Transverse colon (tissue), 4 donors: Measurements from ENCODE around the gene HBS1L. TPM values are rescaled to one million over a fixed set of nuclear protein-coding genes. Genes with fewer than 3 reads are reported as not detected.

ENCODE experiments used
- DNase-seq: peaks from one replicate; pipeline ENCODE4 v3.0.0-alpha.2; 2019
- H3K27ac ChIP-seq, 4 donors: fragments of 200-600 bp; sonication (generic); 2 replicates each; pipeline ENCODE4 v1.5.1; 2016 to 2018; ENCODE audit warnings: inconsistent platforms in 4 of 4
- H3K27me3 ChIP-seq: fragments of 200-600 bp; sonication (generic); 2 replicates; pipeline ENCODE4 v1.5.1; 2017; ENCODE audit warnings: inconsistent platforms
- H3K36me3 ChIP-seq, 4 donors: fragments of 200-600 bp; sonication (generic); 2 replicates each; pipeline ENCODE4 v1.5.1; 2017 to 2019; ENCODE audit warnings: inconsistent platforms in 4 of 4
- H3K4me1 ChIP-seq, 4 donors: fragments of 200-600 bp; sonication (generic); 2 replicates each; pipeline ENCODE4 v1.5.1; 2017 to 2020; ENCODE audit warnings: inconsistent platforms in 4 of 4
- H3K4me3 ChIP-seq, 4 donors: fragments of 200-600 bp; sonication (generic); 1 replicate in 1 of 4; 2 replicates in 3 of 4; pipeline versions ENCODE4 v1.5.1 to v1.6.1; 2017 to 2019; ENCODE audit warnings: inconsistent platforms in 4 of 4
- H3K9me3 ChIP-seq, 2 donors: fragments of 200-600 bp; sonication (generic); 2 replicates each; pipeline ENCODE4 v1.5.1; 2017 to 2019; ENCODE audit warnings: inconsistent platforms in 2 of 2
- EP300 ChIP-seq: sonication (generic); formaldehyde crosslinking; IDR thresholded peaks from one replicate; pipeline ENCODE4 v1.6.1; 2017; ENCODE audit warnings: antibody characterized with exemption, low read depth
- POLR2A ChIP-seq: fragments of 450-650 bp; IDR thresholded peaks from one replicate; pipeline ENCODE4 v1.6.1; 2016; ENCODE audit warnings: antibody characterized with exemption, mild to moderate bottlenecking, moderate library complexity
- POLR2AphosphoS5 ChIP-seq, 3 donors: sonication (generic); formaldehyde crosslinking; IDR thresholded peaks; one replicate each; pipeline ENCODE4 v1.6.1; 2016; ENCODE audit warnings: antibody characterized with exemption in 3 of 3
- WGBS, 2 donors: methylation state at CpG; one replicate each; pipeline ENCODE4 v1.1.5; 2018; ENCODE audit warnings: low coverage in 1 of 2; 5-methylcytosine and 5-hydroxymethylcytosine counted together
- in situ Hi-C, 4 donors: fragments of 200-750 bp; cut with MboI; loops; one replicate each; pipeline versions ENCODE4 v1.15.0 to v1.15.1; 2017; ENCODE audit warnings: low sequenced_read_pairs in 3 of 4, low pct_ligation_motif_present in 1 of 4, low pct_unique_long_range_greater_than_20kb in 1 of 4
- intact Hi-C: fragments of 100-400 bp; cut with DNase I; formaldehyde crosslinking; loops from one replicate; pipeline ENCODE4 v1.15.1; 2023; ENCODE audit warnings: low total_unique reads
- total RNA-seq, 4 donors: library from RNA; depleted of rRNA; stranded (reverse); fragments of >200 nt; gene quantifications; one replicate each; pipeline ENCODE4 v1.1.0, GENCODE V29; 2016
- TF ChIP-seq, protein P1 (sequence below), 5 experiments: fragments of 200-600 bp in 3 of 5; fragments of 450-650 bp in 2 of 5; sonication (generic) in 3 of 5; IDR thresholded peaks; 1 replicate in 2 of 5; 2 replicates in 3 of 5; pipeline ENCODE4 v1.5.1; 2016 to 2017; ENCODE audit warnings: antibody characterized with exemption in 5 of 5, inconsistent platforms in 3 of 5, mild to moderate bottlenecking in 2 of 5, moderate library complexity in 1 of 5

Gene HBS1L
- total RNA-seq, 4 donors from 2014 or later, result 18.9 to 33.2 (median 27.1) TPM

DNA sequence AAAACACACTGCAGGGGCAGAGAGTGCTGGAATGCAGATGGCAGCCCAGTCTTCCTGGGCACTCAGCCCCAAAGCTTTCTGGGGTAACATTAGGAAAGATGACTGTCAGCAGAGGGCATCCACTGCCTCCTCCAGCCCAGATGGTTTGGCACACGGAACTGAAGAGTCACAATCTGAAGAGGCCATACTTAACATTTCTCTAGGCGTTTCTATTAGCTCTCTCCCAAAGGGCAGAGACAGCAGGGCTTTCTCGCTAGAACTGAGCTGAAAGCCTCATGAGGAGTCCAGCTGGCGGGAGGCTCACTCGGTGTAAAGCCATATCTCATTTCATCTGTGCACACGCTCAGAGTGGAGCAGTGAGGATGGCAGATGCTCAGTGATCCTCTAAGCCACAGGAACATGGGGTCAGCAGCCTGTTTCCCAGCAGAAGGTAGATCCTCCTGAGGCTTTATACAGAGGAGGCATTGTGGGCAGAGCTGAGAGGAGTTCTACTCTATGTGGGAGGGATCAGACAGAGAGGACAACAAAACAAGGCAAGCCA is 132.8 kb downstream of the HBS1L start:
- intact Hi-C loops (no loop called here), in situ Hi-C loops (no loop called here)

DNA sequence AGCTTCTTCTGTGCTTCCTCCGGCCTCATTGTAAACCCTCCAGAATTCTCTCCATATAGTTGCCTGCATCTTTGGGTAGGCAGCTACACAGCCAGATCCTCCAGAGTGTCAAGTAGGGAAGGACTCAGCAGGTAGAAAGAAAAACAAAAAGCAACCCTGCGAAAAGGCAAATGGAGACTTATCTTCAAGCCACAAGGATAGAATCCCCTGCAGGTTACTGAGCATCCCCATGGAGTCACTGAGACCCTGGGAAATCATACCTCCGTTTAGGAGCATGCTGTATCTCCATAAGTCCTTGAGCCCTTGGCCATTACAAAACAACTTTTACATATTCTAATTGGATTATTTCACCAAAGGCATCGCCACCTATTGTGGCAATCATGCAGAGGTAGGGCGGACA is 133.3 kb downstream of the HBS1L start:
- H3K27ac ChIP-seq, result no peak overlapping the region
- intact Hi-C loops, result no loop called here

More for the DNA sequence above, 132.8 kb downstream of the HBS1L start:
- TF ChIP-seq POLR2AphosphoS5 (IDR thresholded peaks at IDR 0.05) (no peak), EP300 (no peak), POLR2A (no peak)
- TF ChIP-seq, protein P1, sequence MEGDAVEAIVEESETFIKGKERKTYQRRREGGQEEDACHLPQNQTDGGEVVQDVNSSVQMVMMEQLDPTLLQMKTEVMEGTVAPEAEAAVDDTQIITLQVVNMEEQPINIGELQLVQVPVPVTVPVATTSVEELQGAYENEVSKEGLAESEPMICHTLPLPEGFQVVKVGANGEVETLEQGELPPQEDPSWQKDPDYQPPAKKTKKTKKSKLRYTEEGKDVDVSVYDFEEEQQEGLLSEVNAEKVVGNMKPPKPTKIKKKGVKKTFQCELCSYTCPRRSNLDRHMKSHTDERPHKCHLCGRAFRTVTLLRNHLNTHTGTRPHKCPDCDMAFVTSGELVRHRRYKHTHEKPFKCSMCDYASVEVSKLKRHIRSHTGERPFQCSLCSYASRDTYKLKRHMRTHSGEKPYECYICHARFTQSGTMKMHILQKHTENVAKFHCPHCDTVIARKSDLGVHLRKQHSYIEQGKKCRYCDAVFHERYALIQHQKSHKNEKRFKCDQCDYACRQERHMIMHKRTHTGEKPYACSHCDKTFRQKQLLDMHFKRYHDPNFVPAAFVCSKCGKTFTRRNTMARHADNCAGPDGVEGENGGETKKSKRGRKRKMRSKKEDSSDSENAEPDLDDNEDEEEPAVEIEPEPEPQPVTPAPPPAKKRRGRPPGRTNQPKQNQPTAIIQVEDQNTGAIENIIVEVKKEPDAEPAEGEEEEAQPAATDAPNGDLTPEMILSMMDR (IDR thresholded peaks at IDR 0.05), result no peak
- Histone ChIP-seq H3K27ac (no peak overlapping the region), H3K4me3 (no peak overlapping the region), H3K4me1 (no peaks in the 10 kb centered on the region), H3K36me3 (no peaks in the 10 kb centered on the region), H3K9me3 (no peaks in the 10 kb centered on the region), H3K27me3 (no peaks in the 10 kb centered on the region)
- 82% methylated on average over 6 of the region's 6 CpGs; no CpG with 5 or more reads in 1 of the 2 donors for WGBS, 2 donors
- DNase-seq, result no peak

DNA sequence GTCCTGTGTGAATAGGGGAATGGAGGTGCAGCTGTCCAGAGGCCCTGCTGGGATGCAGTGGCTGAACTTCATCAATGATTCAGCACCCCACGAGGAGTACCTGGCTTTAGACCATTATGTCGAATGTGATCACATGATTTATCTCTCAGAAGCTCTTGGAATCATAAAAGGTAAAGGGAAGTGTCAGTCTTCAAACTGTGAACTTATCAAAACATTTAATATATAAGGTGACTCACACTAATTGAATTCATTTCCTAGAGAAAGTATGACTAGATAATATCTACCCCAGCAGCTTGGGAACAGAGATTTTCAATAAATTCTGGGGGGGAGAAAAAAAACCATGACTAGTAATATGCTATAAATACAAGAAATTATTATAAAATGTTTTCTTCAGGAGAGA is 134.2 kb downstream of the HBS1L start:
- TF ChIP-seq, protein P1 (IDR thresholded peaks at IDR 0.05), result no peak
- TF ChIP-seq POLR2A, result no peak
- TF ChIP-seq EP300, result no peak
- TF ChIP-seq POLR2AphosphoS5 (IDR thresholded peaks at IDR 0.05), result no peak
- no peaks in the 10 kb centered on the region for H3K9me3 ChIP-seq
- H3K27ac ChIP-seq, result no peak overlapping the region
- intact Hi-C loops, result no loop called here
- H3K27me3 ChIP-seq, result no peaks in the 10 kb centered on the region
- in situ Hi-C loops, result no loop called here
- no peak for DNase-seq
- 47 to 78% methylated on average over 2 of the region's 2 CpGs for WGBS, 2 donors
- no peak overlapping the region for H3K4me3 ChIP-seq
- H3K4me1 ChIP-seq, result no peaks in the 10 kb centered on the region
- no peaks in the 10 kb centered on the region for H3K36me3 ChIP-seq

More for the DNA sequence above, 133.3 kb downstream of the HBS1L start:
- in situ Hi-C loops, result no loop called here
- Histone ChIP-seq H3K27me3 (no peaks in the 10 kb centered on the region), H3K4me3 (no peak overlapping the region), H3K4me1 (no peaks in the 10 kb centered on the region), H3K36me3 (no peaks in the 10 kb centered on the region), H3K9me3 (no peaks in the 10 kb centered on the region)
- DNase-seq, result no peak
- WGBS, 2 donors, result 93% methylated on average over 5 of the region's 5 CpGs; no CpG with 5 or more reads in 1 of the 2 donors
- TF ChIP-seq, protein P1 (IDR thresholded peaks at IDR 0.05), result no peak
- no peak for TF ChIP-seq POLR2AphosphoS5 (IDR thresholded peaks at IDR 0.05)
- no peak for TF ChIP-seq POLR2A
- no peak for TF ChIP-seq EP300

DNA sequence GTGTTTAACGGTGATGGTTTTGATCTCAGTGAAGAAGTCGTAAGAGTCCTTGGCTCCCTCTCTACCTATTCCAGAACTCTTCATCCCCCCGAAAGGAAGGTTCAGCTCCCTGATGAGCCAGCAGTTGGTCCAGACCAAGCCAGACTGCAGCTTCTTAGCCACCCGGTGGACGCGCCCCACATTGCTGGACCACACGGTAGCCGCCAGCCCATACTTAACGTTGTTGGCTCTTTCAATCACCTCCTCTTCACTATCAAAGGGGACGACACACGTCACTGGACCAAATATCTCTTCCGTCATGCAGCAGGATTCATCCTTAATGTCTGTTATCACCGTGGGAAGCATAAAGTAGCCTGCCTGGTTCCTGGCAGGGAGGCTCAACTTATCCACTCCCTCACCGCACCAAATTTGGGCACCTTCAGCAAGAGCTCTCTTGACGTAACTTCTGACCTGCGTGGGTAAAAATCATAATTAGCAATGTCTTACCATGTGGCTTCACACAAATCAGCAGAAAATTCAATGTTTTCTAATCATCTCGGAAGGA is 136.1 kb downstream of the HBS1L start:
- Histone ChIP-seq H3K36me3 (no peaks in the 10 kb centered on the region), H3K27me3 (no peaks in the 10 kb centered on the region), H3K4me3 (no peak overlapping the region), H3K9me3 (no peaks in the 10 kb centered on the region), H3K4me1 (no peaks in the 10 kb centered on the region), H3K27ac (no peak overlapping the region)
- in situ Hi-C loops (no loop called here), intact Hi-C loops (no loop called here)
- 91 to 100% methylated on average over 3 to 17 of the region's 17 CpGs for WGBS, 2 donors
- TF ChIP-seq POLR2AphosphoS5 (IDR thresholded peaks at IDR 0.05) (no peak), EP300 (no peak), POLR2A (no peak)
- TF ChIP-seq, protein P1 (IDR thresholded peaks at IDR 0.05), result no peak
- DNase-seq, result no peak
